Amniotic stem cell (primary cell): ENCODE measurements around the gene BCAS3.
"Not testable (repeated sequence)": the region's sequence is repeated elsewhere in the genome, so short reads cannot be mapped to it uniquely, and the experiment has no call there.

Source experiments
- DNase-seq: peaks from one replicate; lab custom pipeline; 2025; lab: John Stamatoyannopoulos, UW

Gene BCAS3

DNA sequence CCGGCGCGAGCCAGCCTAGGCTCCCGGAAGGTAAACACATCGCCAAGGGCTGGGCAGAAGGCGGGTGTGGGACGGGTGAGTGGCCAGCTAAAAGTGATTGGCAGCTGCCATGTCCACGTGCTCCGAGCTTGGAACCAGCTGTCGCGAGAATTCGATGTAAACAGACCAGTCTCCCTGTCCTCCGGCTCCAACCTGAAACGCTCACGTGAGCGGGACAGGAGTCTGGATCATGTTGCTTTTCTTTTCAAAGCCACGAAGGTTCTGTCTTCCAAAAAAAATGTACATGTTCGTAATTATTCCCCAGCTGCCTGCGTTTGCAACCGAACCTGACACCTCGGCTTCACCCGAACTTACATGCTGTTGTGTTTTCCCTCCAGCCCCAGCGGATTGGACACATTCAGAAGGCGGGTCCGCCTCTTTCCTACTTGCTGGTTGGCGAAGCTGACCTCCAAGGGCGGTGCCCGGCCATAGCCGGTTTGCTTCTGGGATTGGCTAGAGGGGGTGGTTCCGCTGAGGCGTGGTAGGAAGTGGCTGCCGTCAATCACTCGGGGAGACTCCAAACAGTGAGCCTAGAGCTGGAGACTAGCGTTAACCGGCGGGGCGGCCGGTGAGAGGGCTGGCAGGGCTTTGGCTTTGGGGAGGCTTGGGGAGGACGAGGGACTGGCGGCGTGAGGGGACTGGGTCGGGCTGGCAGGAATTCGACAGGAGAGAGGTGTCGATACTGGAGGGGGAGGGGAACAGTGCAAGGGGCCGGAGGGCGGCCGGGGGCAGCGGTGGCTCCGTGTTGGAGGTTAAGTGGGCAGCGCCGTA is at the start of gene BCAS3:
BCAS3 (plus strand) TSS at position 544 of the 810 bp plus-strand sequence.
- peak; percentile 97 for DNase-seq

DNA sequence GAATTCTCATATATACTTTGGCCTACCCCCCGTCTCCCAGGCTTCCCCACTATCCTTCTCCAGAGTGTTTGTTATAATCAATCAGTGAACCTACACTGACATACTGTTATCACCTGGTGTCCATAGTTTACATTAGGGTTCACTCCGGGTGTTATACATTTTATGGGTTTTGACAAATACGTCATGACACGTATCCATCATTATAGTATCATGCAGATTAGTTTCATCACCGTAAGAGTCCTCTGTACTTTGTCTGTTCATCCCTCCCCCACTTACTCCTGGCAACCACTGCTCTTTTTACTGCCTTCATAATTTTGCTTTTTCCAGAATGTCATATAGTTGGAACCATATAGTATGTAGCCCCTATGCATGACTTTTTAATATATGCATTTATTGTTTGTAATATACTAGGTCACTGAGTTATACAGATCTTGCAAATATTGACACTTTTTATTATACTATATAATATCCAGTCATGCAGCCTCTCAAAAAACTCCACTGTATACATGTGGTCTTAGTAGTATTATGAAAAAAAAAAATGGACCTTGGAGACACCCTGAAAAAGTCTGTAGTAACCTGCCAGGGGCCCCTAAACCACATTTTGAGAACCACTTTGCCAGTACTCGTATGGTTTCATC is 49.3 kb upstream of the BCAS3 start:
- DNase-seq: no peak

DNA sequence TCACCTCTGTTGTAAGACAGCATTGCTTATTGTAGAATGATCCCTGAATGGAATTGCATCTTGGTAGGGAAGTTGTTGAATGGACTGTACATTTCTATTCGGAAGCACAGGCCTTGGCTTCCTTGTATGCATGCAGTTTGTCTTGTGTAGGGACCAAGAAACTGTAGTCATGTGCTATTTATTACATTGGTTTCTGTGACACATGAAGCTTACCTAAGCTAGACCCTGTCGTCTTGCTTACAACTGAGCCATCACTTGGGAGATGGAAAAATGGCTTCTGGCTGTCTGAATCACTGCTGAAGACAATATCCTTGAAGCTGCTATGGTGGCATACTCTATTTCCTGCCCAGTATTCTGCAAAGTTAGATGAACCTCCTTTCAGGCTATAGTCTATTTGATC is 48.5 kb upstream of the BCAS3 start:
- DNase-seq: no peak

DNA sequence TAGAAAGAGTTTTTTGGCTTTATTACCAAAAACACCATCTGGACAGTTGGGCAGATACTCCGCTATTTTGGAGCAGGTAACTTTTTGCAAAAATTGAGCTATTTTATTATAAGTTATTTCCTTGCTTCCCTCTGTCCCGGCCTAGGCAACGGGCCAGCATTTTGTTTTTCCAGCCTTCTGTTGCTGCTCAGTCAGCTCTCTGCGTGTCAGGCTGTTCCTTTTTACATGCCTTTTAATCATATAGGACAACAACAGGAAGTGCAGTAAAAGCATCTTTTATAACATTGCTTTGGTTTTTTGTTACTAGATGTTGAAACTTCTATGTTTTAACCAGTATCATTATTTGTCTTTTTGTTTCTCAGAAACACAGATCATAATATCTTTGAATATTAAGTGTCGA is 47.3 kb upstream of the BCAS3 start:
- DNase-seq: no peak

DNA sequence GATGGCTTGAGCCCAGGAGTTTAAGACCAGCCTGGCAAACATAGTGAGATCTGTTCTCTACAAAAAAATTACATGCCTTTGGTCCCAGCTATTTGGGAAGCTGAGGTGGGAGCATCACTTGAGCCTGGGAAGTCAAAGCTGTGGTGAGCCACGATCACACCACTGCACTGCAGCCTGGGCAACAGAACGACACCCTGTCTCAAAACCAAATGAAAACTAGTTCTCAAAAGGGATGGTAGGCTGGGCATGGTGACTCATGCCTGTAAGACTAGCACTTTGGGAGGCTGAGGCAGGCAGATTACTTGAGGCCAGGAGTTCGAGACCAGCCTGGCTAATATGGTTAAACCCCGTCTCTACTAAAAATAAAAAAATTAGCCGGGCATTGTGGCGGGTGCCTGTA is 46.5 kb upstream of the BCAS3 start:
- DNase-seq: no peak

DNA sequence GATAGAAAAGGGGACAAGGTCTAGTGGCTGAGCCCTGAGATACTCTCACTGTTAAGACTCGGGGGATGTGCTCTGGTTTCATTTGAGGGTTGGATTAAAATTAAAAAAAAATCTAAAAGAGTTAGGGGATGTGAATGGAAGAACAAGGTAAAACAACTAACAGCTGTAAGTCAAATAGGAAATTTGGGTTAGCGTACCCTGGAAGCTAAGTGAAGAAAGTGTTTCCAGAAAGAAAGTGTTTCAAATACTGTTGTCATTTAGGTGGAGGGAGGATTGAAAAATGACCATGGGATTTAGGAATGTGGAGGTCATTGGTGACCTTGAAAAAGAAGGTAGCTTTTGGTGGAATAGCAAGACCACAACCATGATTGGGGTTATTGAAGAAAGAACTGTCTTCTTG is 40.0 kb upstream of the BCAS3 start:
- no peak for DNase-seq

DNA sequence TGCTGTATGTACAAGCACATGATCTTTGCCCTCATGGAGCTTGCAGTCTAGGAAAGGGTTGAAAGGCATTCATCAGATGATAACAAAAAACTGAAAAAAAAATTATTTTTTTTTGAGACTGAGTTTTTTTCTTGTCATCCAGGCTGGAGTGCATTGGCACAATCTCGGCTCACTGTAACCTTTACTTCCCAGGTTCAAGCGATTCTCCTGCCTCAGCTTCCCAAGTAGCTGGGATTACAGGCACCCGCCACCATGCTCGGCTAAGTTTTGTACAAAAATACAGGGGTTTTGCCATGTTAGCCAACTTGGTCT is 38.7 kb upstream of the BCAS3 start:
- DNase-seq: no peak

DNA sequence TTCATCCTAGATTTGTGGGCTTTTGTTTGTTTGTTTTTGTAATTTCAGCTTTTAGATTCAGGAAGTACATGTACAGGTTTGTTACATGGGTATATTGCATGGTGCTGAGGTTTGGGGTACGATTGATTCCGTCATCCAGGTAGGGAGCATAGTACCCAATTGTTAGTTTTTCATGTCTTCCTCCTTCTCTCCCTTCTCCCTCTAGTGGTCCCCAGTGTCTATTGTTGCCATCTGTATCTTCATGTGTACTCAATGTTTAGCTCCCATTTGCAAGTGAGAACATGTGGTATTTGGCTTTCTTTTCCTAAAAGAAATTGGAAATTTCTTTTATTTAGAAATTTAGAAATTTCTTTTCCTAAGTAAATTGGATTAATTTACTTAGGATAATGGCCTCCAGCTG is 37.1 kb upstream of the BCAS3 start:
- DNase-seq: no peak

DNA sequence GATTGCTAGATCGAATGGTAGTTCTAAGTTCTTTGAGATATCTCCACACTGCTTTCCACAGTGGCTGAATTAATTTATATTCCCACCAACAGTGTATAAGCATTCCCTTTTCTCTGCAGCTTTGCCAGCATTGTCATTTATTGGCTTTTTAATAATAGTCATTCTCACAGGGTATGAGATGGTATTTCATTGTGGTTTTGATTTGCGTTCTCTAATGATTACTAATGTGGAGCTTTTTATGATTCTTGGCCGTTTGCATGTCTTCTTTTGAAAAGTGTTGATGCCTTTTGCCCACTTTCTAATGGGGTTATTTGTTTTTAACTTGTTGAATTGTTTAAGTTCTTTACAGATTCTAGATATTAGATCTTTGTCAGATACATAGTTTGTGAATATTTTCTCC is 36.5 kb upstream of the BCAS3 start:
- no peak for DNase-seq

DNA sequence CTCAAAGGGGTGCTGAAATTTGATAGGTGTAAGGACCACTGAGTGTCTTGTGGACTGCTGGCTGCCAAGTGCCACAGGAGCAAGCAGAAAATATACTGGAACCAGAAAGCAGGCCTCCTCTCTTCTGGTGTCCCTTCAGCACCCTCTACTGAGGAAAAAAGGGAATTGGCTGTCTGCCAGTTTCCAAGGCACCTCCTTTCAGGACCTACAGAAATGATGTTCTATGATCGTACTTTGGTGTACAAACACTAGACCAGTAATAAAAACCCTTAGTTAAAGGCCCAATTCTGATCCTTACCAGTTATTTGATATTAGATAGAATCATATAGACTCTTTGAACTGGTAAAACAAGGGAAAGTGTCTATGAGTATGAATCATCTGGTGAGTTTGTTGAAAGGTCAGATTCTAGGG is 35.8 kb upstream of the BCAS3 start:
- peak; percentile 60 for DNase-seq

DNA sequence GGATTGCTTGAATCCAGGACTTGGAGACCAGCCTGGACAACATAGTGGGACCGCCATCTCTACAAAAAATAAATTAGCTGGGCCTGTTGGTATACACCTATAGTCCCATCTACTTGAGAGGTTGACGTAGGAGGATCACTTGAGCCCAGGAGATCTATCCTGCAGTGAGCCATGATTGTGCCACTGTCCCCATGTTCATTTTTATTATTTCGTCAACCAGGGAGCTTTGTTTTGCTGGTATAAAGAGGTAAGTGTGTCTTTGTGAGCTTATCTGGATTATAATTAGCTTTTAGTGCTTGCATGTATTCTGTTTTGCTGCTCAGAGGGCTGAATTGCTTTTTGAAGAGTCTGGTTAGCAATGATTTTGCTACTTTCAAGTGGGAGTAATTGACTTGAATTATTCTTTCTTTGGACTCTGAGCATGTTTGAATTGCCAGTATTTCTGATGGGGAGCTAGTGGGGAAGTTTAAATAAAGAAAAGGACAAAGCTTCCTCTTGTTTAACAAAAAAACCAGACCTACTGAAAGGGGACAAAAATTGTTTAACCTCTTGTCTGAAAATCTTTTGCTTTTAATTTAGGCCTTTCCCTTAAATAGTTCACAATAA is 31.6 kb upstream of the BCAS3 start:
- DNase-seq: no peak

DNA sequence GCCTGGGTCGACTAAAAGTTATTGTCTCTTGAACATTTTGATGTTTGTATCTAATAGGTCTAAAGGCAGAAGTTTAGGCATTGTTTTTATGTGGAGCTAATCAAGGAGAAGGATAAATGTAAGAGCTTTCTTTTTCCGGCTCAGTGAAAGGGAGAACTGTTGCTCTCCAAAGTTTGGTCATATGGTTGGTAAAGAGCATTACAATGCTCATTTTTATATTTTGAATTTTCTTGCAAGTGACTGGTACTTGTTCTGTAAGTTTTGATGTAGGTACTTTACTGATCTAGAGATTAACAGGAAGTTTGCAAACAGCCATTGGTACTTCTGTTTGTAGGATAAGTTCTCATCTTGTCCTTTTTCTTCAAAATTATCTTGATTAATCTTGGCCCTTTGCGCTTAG is 30.9 kb upstream of the BCAS3 start:
- DNase-seq: no peak

DNA sequence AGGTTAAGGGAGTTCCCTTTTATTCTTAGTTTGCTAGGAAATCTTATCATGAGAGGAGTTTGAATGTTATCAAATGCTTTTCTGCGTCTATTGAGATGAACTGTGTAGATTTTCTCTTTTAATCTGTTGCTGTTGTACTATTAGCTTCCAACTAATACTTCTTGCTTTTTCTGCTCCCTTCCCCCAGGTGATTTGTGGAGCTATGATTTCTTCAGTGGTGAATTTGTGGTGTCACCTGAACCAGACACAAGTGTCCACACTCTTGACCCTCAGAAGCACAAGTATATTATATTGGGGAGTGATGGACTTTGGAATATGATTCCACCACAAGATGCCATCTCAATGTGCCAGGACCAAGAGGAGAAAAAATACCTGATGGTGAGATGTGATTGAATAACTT is 29.9 kb upstream of the BCAS3 start:
- no peak for DNase-seq

DNA sequence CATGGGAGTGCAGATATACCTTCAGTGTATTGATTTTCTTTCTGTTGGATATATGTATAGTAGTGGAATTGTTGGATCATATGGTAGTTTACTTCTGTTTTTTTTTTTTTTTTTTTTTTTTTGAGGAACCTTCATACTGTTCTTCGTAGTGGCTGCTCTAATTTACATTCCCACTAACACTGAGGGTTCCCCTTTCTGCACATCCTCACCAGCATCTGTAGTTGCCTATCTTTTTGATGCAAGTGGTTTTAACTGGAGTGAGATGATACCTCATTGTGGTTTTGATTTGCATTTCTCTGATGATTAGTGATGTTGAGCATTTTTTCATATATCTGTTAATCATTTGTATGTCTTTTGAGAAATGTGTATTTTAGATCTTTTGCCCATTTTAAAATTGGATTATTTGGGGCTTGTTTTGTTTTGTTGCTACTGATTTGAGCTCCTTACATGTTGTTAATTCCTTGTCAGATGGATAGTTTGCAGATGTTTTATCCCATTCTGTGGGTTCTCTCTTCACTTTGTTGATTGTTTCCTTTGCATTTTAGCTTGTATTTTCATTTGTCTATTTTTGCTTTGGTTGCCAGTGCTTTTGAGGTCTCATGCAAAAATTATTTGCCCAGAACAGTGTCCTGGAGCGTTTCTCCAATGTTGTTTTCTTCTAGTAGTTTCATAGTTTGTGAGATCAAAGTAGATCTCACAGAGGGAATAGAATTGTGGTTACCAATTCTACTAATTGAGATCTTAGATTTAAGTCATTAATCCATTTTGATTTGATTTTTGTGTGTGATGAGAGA is 25.0 kb upstream of the BCAS3 start:
- no peak for DNase-seq

DNA sequence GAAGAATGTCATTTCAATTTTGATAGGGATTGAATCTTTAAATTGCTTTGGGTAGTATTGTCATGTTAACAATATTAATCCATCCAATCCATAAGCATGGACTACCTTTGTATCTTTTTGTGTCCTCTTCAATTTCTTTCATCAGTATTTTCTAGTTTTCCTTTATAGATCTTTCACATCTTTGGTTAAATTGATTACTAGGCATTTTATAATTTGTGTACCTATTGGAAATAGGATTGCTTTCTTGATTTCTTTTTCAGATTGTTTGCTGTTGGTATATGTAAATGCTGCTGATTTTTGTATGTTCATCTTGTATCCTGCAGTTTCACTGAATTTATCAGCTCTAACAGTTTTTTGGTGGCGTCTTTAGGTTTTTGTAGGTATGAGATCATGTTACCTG is 24.1 kb upstream of the BCAS3 start:
- DNase-seq: no peak

DNA sequence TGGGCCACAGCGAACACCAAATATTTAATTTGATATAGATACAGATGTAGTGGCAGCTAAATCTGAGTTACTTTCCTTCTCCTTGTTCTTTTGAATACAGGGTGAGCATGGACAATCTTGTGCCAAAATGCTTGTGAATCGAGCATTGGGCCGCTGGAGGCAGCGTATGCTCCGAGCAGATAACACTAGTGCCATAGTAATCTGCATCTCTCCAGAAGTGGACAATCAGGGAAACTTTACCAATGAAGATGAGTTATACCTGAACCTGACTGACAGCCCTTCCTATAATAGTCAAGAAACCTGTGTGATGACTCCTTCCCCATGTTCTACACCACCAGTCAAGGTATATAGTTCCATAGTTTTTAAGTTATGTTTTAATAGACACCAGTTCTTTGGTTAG is 21.2 kb upstream of the BCAS3 start:
- no peak for DNase-seq

DNA sequence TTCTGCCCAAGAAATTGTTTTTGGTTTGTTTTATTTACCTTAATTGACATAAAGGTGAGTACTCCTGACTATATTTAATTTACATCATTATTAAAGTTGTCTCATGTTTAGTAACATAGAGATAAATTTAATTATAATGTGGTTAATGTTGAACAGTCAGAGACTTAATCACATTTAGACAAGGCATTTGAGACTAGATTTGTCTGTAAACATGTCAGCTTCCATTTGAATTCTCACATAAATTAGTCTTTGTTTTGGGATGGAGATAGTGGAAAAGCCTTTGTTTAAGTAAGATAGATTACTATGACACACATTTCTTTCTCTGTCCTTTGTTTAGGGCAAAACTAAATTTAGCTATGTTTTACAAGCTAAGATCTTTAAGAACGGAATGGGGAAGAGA is 18.5 kb upstream of the BCAS3 start:
- no peak for DNase-seq

DNA sequence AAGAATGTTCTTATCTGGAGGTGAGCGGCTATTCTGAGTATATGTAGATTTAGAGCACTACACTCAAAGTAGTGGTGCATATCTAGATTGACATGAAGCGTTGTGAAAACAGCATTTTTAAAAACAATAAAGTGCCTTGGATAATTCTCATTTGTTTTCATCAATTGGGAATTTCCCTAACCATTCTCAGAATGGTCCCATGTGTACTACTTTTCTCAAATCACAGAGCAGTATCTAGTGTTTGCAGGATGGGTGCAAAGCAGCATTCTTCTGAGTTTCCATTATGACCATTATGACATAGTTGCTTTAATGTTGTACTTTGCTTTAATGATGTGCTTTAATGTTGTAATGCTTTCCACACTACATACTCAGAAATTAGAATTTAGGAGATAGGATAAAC is 16.2 kb upstream of the BCAS3 start:
- no peak for DNase-seq

DNA sequence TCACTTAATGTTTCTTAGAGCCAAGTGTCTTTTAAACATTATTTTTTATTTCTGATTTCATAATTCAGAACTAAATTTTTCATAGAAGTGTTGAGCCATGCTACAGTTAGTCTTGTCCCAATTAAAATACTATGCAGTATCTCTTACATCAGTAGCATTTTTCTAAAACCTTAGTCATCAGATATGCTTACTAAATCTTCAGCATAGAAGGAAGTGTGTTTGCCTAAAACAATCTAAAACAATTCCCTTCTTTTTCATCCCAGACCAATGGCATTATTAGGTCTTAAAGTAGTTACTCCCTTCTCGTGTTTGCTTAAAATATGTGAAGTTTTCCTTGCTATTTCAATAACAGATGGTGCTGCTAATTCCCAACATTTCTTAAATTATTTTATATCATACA is 13.6 kb upstream of the BCAS3 start:
- no peak for DNase-seq

DNA sequence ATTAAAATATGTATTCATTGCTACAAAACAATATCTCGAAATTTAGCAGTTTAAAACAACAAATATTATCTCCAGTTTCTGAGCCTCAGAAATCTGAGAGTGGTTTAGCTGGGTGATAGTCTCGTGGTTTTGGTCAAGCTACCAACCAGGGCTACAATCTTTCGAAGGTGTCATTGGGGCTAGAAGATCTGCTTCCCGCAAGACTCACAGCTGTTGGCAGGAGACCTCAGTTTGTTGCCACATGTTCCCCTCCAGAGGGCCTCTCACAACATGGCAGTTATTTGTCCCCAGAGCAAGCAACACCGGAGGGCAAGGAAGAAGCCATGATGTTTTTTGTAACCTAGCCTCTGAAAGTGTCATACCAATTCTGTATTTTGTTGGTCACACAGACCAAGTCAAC is 12.0 kb upstream of the BCAS3 start:
- DNase-seq: no peak

DNA sequence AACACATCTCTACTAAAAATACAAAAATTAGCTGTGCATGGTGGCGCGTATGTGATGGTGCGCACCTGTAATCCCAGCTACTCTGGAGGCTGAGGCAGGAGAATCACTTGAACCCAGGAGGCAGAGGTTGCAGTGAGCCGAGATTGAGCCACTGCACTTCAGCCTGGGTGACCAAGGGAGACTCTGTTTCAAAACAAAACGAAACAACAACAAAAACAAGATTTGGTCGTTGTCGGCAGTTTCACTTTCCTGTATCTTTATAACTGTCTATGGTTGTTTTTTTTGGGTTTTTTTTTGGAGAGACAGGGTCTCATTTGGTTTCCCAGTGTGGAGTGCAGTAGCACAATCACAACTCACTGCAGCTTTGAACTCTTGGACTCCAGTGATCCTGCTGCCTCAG is 8.9 kb upstream of the BCAS3 start:
- not testable (repeated sequence) for DNase-seq

DNA sequence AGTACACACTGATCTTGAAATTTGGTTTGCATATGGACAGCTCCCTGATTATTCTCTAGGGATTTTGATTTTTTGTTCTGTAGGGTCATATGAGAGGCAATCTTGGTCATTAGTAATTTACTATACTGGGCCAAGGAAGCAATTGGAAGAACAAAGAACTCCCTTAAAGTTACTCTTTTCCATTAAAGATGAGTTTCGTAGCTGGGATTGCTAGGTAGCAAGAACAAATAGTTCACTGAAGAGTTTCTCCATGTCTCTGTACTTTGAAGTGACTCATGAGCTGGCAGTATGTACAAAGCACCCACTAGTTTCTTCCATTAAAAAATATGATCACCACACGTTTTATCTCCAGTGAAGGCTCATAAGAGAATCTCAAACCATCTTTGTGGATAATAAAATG is 6.2 kb upstream of the BCAS3 start:
- no peak for DNase-seq

DNA sequence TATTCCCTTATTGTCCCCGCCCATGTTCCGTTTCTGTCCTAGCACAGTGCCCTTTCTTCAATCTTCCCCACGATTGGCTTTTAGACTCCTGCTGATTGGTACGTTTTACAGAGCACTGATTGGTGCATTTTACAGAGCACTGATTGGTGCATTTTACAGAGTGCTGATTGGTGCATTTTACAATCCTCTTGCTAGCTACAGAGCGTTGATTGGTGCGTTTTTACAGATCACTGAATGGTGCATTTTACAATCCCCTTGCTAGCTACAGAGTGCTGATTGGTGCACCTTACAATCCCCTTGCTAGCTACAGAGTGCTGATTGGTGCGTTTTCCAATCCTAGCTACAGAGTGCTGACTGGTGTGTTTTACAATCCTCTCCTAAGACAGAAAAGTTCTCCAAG is 3.0 kb upstream of the BCAS3 start:
- DNase-seq: not testable (repeated sequence)
